Glomerular endothelial cell (primary cell): ENCODE measurements around the gene SHLD1. TPM values are rescaled to one million over a fixed set of nuclear protein-coding genes. Genes with fewer than 3 reads are reported as not detected.
"Not testable (repeated sequence)": the region's sequence is repeated elsewhere in the genome, so short reads cannot be mapped to it uniquely, and the experiment has no call there.

Experiments
- DNase-seq: peaks from one replicate; pipeline ENCODE4 v3.0.0-alpha.2; 2011; ENCODE audit warnings: low read depth, low spot score; ENCODE audit errors: extremely low read depth
- total RNA-seq: library from RNA; depleted of rRNA; stranded (reverse); fragments of >200 nt; gene quantifications from 2 replicates; pipeline ENCODE4 v1.2.3, GENCODE V29; 2015

Gene SHLD1
- total RNA-seq = 2.7 and 4.4 TPM in 2 replicates

DNA sequence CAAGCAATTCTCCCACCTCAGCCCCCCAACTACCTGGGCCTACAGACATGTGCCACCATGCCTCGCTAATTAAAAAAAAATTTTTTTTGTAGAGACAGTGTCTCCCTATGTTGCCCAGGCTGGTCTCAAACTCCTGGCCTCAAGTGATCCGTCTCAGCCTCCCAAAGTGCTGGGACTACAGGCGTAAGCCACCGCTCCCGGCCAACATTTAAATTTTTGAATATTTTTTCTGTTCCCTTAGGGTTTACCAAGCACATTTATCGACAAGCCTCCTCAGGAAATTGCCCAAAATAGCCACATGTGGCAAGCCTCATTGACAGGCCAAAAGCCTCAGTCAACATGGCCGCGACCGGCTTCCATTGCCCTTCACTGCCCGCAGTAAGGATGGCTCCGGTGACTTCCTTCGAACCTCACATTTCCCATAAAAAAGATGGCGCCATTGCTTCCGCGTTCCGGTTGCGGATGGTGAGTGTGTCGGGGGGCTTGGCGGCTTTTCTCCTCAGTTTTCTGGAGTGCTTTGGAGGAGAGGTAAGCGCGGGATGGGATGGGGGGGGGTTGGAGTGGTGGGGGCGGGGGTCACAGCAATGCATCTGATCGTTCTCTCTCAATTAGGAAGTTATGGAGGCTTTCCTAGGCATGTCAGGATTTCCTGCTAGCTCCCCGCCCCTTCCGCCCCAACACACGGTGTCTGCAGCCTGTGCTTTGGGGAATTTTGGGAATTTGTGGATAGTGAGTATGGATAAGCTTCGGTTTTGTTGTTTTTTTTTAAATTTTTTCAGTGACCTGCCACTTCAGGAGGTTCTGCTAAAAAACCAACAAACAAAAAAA lies at the start of gene SHLD1:
TSS of gene SHLD1 (plus strand) at position 450 of the 828 bp plus-strand sequence. CDS start 22,465 bp downstream, outside the sequence.
- DNase-seq = peak; percentile 23

DNA sequence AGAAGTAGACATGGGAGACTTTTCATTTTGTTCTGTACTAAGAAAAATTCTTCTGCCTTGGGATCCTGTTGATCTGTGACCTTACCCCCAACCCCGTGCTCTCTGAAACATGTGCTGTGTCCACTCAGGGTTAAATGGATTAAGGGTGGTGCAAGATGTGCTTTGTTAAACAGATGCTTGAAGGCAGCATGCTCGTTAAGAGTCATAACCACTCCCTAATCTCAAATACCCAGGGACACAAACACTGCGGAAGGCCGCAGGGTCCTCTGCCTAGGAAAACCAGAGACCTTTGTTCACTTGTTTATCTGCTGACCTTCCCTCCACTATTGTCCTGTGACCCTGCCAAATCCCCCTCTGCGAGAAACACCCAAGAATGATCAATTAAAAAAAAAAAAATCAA lies 47.9 kb upstream of the SHLD1 start:
- DNase-seq = not testable (repeated sequence)

GRCh38 chr20:5703681-5704101 lies 46.5 kb upstream of the SHLD1 start:
- DNase-seq = no peak

DNA sequence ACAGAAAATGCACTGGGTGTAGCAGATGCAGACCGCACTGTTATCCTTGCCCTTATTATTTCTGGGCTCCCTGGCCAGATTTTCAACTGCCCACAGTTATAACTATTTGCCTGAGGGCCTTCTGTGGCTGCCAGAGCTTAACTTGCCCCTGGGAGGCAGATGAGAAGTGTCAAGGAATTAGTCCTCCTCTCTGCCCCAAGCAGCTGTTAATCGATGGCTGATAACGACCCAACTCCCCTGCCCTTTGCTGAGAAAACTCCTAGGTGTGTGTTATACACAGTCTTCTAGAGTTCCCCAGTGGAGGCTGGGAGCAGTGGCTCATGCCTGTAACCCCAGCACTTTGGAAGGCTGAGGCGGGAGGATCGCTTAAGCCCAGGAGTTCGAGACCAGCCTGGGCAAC lies 44.4 kb upstream of the SHLD1 start:
- DNase-seq = no peak

GRCh38 chr20:5706797-5707196 lies 43.4 kb upstream of the SHLD1 start:
- no peak for DNase-seq

GRCh38 chr20:5710551-5710950 lies 39.6 kb upstream of the SHLD1 start:
- no peak for DNase-seq

GRCh38 chr20:5714261-5715041 lies 35.8 kb upstream of the SHLD1 start:
- DNase-seq = peak; percentile 71

GRCh38 chr20:5715071-5715841 lies 34.9 kb upstream of the SHLD1 start:
- DNase-seq = no peak

DNA sequence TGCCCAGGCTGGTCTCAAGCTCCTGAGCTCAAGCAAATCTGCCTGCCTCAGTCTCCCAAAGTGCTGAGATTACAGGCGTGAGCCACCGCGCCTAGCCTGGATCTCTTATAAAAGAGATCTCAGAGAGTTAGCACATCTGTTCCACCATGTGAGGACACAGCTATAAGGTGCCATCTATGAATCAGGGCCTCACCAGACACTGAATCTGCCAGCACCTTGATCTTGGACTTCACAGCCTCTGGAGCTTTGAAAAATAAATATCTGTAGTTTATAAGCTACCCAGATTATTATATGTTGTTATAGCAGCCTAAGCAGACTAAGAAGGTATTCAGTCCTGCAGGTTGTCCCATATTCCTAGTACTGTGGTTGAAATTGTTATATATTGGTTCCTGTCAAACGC lies 33.2 kb upstream of the SHLD1 start:
- no peak for DNase-seq

DNA sequence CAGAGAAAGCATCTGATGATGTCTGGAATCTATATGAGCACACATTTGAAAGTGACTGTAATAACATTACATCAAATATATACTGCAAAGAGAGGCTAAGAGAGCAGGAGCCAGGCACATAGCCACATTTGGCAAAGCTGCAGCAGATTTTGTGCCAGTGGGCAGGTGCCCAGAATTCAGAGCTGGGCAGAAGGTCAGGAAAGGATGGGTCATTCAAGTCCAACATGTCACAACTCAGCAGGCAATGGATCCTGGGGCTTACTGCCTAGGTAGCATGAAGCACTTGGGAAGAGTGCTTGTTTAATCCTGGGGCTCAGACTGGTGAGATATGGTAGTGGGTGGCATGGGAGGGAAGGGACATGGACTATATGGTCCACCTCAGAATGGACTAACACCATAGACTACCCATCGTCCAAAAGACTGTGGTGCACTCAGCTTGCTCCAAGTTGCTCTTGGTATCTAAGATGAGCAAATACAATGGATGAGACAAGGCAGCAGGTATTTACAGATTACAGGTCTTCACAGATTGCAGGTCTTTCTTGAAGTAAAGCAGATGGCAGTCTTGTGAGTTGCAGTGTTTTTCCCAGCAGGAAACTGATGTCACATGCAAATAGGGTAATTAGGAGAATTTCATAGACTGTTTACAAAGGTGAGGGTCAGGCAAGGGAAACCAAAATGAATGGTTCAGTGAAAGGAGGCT lies 31.2 kb upstream of the SHLD1 start:
- DNase-seq = no peak

GRCh38 chr20:5719861-5720403 lies 30.3 kb upstream of the SHLD1 start:
- DNase-seq = no peak

GRCh38 chr20:5720696-5721095 lies 29.5 kb upstream of the SHLD1 start:
- DNase-seq = no peak

DNA sequence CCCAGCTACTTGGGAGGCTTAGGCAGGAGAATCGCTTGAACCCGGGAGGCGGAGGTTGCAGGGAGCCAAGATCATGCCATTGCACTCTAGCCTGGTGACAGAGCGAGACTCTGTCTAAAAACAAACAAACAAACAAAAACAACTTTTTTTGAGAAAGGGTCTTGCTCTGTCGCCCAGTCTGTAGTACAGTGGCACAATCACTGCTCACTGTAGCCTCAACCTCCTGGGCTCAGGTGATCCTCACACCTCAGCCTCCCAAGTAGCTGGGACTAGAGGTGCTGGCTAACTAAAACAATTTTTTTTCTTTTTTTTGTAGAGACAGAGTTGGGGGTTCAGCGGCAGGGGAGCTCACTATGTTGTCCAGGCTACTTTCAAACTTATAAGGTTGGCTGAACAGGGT lies 28.8 kb upstream of the SHLD1 start:
- DNase-seq = not testable (repeated sequence)

DNA sequence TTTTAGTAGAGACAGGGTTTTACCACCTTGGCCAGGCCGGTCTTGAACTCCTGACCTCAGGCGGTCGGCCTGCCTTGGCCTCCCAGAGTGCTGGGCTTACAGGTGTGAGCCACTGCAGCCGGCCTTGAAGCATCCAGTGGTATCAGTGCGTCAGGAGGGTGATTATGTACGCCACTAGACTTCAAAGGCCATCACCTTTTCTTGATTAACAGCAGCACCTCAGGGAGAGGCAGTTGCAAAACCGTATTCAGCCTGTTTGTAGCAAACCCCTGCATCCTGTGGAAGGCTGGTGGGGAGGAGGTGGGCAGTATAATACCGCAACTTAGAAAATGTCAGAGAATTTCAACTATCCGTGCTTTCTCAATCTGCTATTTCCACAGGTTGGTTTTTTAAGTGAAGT lies 27.3 kb upstream of the SHLD1 start:
- DNase-seq = no peak

GRCh38 chr20:5725183-5725463 lies 25.1 kb upstream of the SHLD1 start:
- DNase-seq = not testable (repeated sequence)

DNA sequence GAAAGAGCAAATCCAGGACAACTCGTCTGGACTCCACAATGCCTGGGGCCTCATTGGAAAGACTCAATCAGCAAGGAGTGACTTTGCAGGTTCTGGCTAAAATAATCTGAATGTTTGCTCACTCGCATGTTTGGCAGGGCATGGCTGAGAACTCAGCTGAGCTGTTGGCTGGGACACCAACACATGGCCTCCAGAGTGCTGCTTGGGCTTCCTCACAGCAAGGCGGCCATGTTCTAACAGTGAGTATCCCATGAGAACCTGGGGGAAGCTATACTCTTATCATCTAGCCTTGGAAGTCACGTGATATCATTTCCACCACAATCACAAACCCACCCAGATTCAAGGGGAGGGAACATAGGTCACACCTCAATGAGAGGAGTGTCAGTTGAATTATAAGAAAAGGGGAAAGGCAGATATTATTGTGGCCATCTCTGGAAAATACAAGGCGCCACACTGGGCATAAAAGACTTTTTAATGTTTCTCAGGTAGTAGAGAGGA lies 23.1 kb upstream of the SHLD1 start:
- DNase-seq = no peak

- no peak for DNase-seq
Observed at GRCh38 chr20:5729348-5729747, 20.9 kb upstream of the SHLD1 start.

DNA sequence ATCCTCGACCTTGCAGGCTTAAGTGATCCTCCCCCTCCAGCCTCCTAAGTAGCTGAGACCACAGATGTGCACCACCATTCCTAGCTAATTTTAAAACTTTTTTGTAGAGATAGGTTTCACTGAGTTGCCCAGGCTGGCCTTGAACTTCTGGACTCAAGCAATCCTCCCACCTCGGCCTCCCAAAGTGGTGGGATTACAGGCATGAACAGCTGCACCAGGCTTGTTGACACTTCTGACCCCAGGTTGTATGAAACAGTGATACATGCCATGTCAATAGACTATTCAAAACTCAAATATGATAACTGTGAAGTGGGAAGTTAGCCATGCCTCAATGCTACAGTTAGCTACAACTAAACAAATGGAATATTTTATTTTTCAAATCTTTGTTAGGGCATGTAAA lies 20.1 kb upstream of the SHLD1 start:
- no peak for DNase-seq

- DNase-seq = no peak
Observed at GRCh38 chr20:5731753-5732366, 18.3 kb upstream of the SHLD1 start.

DNA sequence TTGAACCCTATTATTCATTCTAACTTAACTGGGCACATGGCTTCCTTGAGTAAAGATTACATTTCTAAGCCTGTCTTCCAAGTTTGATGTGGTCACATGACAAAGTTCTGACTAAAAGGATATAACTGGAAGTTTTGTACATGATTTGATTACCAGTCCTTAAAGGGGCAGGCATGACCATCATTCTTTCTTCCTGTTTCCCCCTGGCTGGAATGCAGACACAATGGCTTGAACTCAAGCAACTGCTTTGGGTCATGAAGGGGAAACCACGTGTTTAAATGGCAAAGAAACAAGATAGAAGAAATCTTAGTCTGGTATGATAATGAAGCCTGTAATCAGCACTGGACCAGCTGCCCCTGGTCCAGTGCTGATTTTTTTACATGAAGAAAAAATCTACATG lies 15.6 kb upstream of the SHLD1 start:
- DNase-seq = no peak
